Measurements from ENCODE around the gene CHRNA4. TPM values are rescaled to one million over a fixed set of nuclear protein-coding genes. Genes with fewer than 3 reads are reported as not detected.

Gene CHRNA4
- total RNA-seq, 2 donors from 2014 or later = not detected

DNA sequence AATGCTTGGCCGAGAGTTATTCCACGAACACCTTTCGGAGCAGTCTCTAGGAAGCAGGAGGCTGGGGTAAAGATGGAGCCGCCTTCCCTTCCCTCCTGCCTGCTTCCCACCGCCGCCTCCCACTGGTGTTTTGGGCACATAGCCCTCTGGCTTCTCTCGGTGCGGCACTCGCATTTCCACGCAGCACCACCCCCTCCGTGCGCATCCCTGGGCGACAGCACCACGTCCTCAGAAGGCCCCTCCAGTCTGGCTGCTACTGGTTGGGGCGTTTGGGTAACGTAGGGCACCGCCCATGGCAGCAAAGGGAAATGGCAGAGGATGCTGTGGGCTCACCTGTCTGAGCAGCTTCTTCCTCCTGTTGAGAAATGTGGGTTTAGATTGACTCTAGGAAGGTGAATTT is 65.7 kb downstream of the CHRNA4 start:
- no peak for DNase-seq
- intact Hi-C loops (cut with DNase I) = no loop called here
- Histone ChIP-seq H3K4me3 (no peak overlapping the region), H3K36me3 (replicated peaks in 1 of 2; ENCODE audit: insufficient read depth in 1 of 2, low read depth in 2 of 2) (no peaks in the 10 kb centered on the region), H3K9me3 (no peaks in the 10 kb centered on the region), H3K27me3 (peaks cover 0 to 9% of the 10 kb centered on the region in 2 donors), H3K27ac (no peak overlapping the region), H3K4me1 (peaks cover 8% of the 10 kb centered on the region)
- no peak for TF ChIP-seq POLR2A (IDR thresholded peaks at IDR 0.05)
- TF ChIP-seq, protein P1, sequence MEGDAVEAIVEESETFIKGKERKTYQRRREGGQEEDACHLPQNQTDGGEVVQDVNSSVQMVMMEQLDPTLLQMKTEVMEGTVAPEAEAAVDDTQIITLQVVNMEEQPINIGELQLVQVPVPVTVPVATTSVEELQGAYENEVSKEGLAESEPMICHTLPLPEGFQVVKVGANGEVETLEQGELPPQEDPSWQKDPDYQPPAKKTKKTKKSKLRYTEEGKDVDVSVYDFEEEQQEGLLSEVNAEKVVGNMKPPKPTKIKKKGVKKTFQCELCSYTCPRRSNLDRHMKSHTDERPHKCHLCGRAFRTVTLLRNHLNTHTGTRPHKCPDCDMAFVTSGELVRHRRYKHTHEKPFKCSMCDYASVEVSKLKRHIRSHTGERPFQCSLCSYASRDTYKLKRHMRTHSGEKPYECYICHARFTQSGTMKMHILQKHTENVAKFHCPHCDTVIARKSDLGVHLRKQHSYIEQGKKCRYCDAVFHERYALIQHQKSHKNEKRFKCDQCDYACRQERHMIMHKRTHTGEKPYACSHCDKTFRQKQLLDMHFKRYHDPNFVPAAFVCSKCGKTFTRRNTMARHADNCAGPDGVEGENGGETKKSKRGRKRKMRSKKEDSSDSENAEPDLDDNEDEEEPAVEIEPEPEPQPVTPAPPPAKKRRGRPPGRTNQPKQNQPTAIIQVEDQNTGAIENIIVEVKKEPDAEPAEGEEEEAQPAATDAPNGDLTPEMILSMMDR (IDR thresholded peaks at IDR 0.05) = no peak
- WGBS, 2 donors = 25 to 28% methylated on average over 9 to 17 of the region's 17 CpGs
- no peak for ATAC-seq

DNA sequence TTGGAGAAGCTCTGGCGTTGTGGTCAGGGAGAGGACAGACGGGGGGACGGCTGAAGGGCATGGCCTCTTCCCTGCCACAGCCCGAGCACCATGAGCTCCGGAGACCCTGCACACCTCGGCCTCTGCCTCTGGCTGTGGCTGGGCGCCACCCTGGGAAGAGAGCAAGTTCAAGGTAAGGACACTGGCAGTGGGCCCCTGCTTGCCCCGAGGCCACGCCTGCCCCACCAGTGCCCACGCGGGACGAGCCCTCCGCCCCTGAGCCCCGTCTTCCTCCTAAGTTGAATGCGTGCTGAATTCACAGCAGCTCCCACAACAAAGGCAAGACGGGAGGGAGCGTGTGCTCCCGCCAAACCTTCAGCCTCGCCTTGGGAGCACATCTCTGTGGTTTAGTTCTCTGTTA is 66.1 kb downstream of the CHRNA4 start:
- Histone ChIP-seq H3K9me3 (no peaks in the 10 kb centered on the region), H3K27ac (no peak overlapping the region), H3K4me3 (no peak overlapping the region), H3K4me1 (peaks cover 11% of the 10 kb centered on the region), H3K27me3 (peaks cover 0 to 9% of the 10 kb centered on the region in 2 donors), H3K36me3 (replicated peaks in 1 of 2; ENCODE audit: insufficient read depth in 1 of 2, low read depth in 2 of 2) (no peaks in the 10 kb centered on the region)
- WGBS, 2 donors = 29 to 38% methylated on average over 5 to 18 of the region's 19 CpGs
- ATAC-seq = no peak
- no peak for DNase-seq
- intact Hi-C loops (cut with DNase I) = no loop called here
- TF ChIP-seq POLR2A (IDR thresholded peaks at IDR 0.05) = no peak
- TF ChIP-seq, protein P1 (IDR thresholded peaks at IDR 0.05) = no peak

DNA sequence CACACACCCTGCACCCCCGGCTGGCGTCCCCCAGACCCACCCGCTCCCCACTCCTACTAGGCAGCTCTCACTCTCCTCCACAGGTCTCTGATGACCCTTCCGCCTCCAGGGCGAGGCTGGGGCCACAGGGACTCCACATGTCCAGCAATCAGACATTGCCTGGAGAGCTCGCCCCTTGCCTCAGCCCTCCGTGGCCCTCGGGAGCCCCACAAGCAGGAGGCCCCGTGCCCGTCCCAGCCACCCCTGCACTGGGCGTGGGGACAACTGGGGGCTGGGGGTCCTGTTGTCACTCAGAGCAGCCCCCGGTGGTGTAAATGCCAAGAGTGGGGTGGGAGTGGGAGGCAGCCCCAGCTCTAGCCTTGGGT is 66.6 kb downstream of the CHRNA4 start:
- intact Hi-C loops (cut with DNase I) = no loop called here
- DNase-seq = no peak
- WGBS, 2 donors = 66 to 72% methylated on average over 8 to 9 of the region's 12 CpGs

DNA sequence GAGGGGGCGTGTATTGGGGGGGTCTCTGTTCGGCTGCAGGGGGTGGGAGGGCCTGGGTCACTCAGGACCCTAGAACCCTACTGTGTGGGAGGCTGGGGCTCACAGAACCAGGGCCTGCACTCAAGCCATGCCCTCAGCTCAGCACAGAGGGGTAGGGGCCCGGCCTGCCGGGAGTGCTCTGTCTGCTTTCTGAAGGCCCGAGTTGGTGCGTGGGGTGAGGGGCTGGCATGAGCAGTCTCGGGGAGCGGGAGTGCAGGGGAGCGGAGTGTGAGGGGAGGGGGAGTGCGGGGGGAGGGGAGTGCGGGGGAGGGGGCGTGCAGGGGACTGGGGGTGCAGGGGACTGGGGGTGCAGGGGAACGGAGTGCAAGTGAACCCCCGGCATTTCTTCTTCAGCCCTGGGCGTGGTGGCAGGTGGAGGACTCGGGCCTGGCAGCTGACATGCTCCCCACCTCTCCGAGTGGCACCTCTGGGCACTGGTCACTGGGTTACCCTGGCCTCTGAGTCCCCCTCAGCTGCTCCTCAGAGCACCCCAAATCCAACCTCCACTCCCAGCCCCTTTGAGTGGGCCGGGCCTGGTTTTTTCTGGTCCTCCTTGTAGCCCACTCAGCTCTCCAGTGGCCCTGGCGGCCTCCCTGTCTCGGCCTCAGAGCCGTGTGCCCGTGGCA is 67.1 kb downstream of the CHRNA4 start:
- no peak for ATAC-seq

More for the DNA sequence above, 66.6 kb downstream of the CHRNA4 start:
- no peak for ATAC-seq
- Histone ChIP-seq H3K4me3 (no peak overlapping the region), H3K4me1 (peaks cover 11% of the 10 kb centered on the region), H3K27ac (no peak overlapping the region), H3K9me3 (no peaks in the 10 kb centered on the region), H3K27me3 (peaks cover 0 to 9% of the 10 kb centered on the region in 2 donors), H3K36me3 (replicated peaks in 1 of 2; ENCODE audit: insufficient read depth in 1 of 2, low read depth in 2 of 2) (no peaks in the 10 kb centered on the region)
- TF ChIP-seq POLR2A (IDR thresholded peaks at IDR 0.05) = no peak
- TF ChIP-seq, protein P1 (IDR thresholded peaks at IDR 0.05) = no peak

More for the DNA sequence above, 67.1 kb downstream of the CHRNA4 start:
- WGBS, 2 donors = 55 to 56% methylated on average over 10 to 16 of the region's 22 CpGs
- Histone ChIP-seq H3K27ac (no peak overlapping the region), H3K27me3 (peaks cover 0 to 9% of the 10 kb centered on the region in 2 donors), H3K4me3 (no peak overlapping the region), H3K9me3 (no peaks in the 10 kb centered on the region), H3K36me3 (replicated peaks in 1 of 2; ENCODE audit: insufficient read depth in 1 of 2, low read depth in 2 of 2) (no peaks in the 10 kb centered on the region), H3K4me1 (peaks cover 13% of the 10 kb centered on the region)
- TF ChIP-seq, protein P1 (IDR thresholded peaks at IDR 0.05) = no peak
- no peak for TF ChIP-seq POLR2A (IDR thresholded peaks at IDR 0.05)
- no peak for DNase-seq
- intact Hi-C loops (cut with DNase I) = no loop called here
